Smooth muscle cell of the brain vasculature (primary cell): ENCODE measurements around the gene REEP5.
"Not testable (repeated sequence)": the region's sequence is repeated elsewhere in the genome, so short reads cannot be mapped to it uniquely, and the experiment has no call there.

Experiments used
- DNase-seq: peaks from one replicate; pipeline ENCODE4 v3.0.0-alpha.2; 2012; ENCODE audit warnings: low read depth, low spot score

Gene REEP5

GRCh38 chr5:112886975-112887374, 35.1 kb downstream of the REEP5 start:
- DNase-seq, result no peak

- no peak for DNase-seq
These were observed 37.0 kb downstream of the REEP5 start for GRCh38 chr5:112885001-112885400.

GRCh38 chr5:112883192-112883591, 38.8 kb downstream of the REEP5 start:
- DNase-seq, result no peak

- DNase-seq, result no peak
These were observed 41.6 kb downstream of the REEP5 start for GRCh38 chr5:112880219-112880964.

- DNase-seq, result no peak
These were observed 43.3 kb downstream of the REEP5 start for GRCh38 chr5:112878760-112879159.

- no peak for DNase-seq
These were observed 43.9 kb downstream of the REEP5 start for GRCh38 chr5:112878101-112878500.

- DNase-seq, result no peak
These were observed 45.7 kb downstream of the REEP5 start for GRCh38 chr5:112876362-112876761.

GRCh38 chr5:112870966-112871365, 51.1 kb downstream of the REEP5 start:
- no peak for DNase-seq

- DNase-seq, result no peak
These were observed 52.1 kb downstream of the REEP5 start for GRCh38 chr5:112869948-112870347.

GRCh38 chr5:112867411-112867810, 54.6 kb downstream of the REEP5 start:
- no peak for DNase-seq

GRCh38 chr5:112866739-112867138, 55.3 kb downstream of the REEP5 start:
- no peak for DNase-seq

GRCh38 chr5:112865128-112865527, 56.9 kb downstream of the REEP5 start:
- no peak for DNase-seq

GRCh38 chr5:112863549-112863948, 58.5 kb downstream of the REEP5 start:
- DNase-seq, result no peak

GRCh38 chr5:112862085-112862484, 59.9 kb downstream of the REEP5 start:
- no peak for DNase-seq

- no peak for DNase-seq
These were observed 60.4 kb downstream of the REEP5 start for GRCh38 chr5:112861638-112861985.

GRCh38 chr5:112860929-112861637, 60.9 kb downstream of the REEP5 start, which contains the start of gene SRP19:
SRP19 (plus strand) TSS chr5:112861287; CDS start chr5:112861377, 90 bp downstream.
- DNase-seq, result peak; percentile 94

- not testable (repeated sequence) for DNase-seq
These were observed 61.5 kb downstream of the REEP5 start for GRCh38 chr5:112860571-112860928.

GRCh38 chr5:112857866-112858265, 64.2 kb downstream of the REEP5 start:
- DNase-seq, result no peak

GRCh38 chr5:112854651-112855050, 67.4 kb downstream of the REEP5 start:
- no peak for DNase-seq

- no peak for DNase-seq
These were observed 72.1 kb downstream of the REEP5 start for GRCh38 chr5:112849912-112850311.

- peak; percentile 29 for DNase-seq
These were observed 73.8 kb downstream of the REEP5 start for GRCh38 chr5:112848116-112848811.

GRCh38 chr5:112847306-112847705, 74.7 kb downstream of the REEP5 start:
- no peak for DNase-seq

- DNase-seq, result no peak
These were observed 75.5 kb downstream of the REEP5 start for GRCh38 chr5:112846556-112846955.
